Naive thymus-derived CD4-positive, alpha-beta T cell (primary cell): ENCODE measurements around the gene ZG16B. TPM values are rescaled to one million over a fixed set of nuclear protein-coding genes. Genes with fewer than 3 reads are reported as not detected.

Source experiments
- ATAC-seq: fragments of 150-1000 bp; cut with Tn5 transposase; 2 replicates; pipeline ENCODE4 v1.10.0; 2021; ENCODE audit warnings: mild to moderate bottlenecking, moderate library complexity
- CTCF ChIA-PET: fragments of 350-600 bp; sonication (Branson Sonifier 250); formaldehyde crosslinking; loops from one replicate; lab custom pipeline; 2021; ENCODE audit warnings: antibody characterized with exemption; lab: Charles Lee
- POLR2A ChIA-PET: fragments of 350-600 bp; sonication (Branson Sonifier 250); formaldehyde crosslinking; loops from one replicate; lab custom pipeline; 2021; ENCODE audit warnings: antibody characterized with exemption, inconsistent platforms; lab: Charles Lee
- DNase-seq, 9 donors: peaks; one replicate each; pipeline versions ENCODE4 v3.0.0 to v3.0.0-alpha.2; 2020 to 2022; ENCODE audit warnings: mixed read lengths in 1 of 9
- H3K27ac ChIP-seq: one replicate; pipeline ENCODE4 v1.7.0; 2013; ENCODE audit warnings: mild to moderate bottlenecking, low read depth, low read length, moderate library complexity
- H3K27me3 ChIP-seq, 2 donors: one replicate each; pipeline ENCODE4 v1.7.0; 2013; ENCODE audit warnings: low read length in 2 of 2, mild to moderate bottlenecking in 2 of 2, moderate library complexity in 2 of 2; ENCODE audit not compliant: control insufficient read depth in 2 of 2, insufficient read depth in 2 of 2
- H3K36me3 ChIP-seq, 3 experiments: 1 replicate in 2 of 3; 2 replicates in 1 of 3; pipeline ENCODE4 v1.7.0; 2013; ENCODE audit warnings: low read length in 3 of 3, mild to moderate bottlenecking in 3 of 3, moderate library complexity in 1 of 3; ENCODE audit not compliant: insufficient read depth in 3 of 3, control insufficient read depth in 2 of 3
- H3K4me1 ChIP-seq, 2 donors: one replicate each; pipeline ENCODE4 v1.7.0; 2013; ENCODE audit warnings: low read length in 2 of 2, mild to moderate bottlenecking in 2 of 2, moderate library complexity in 1 of 2; ENCODE audit not compliant: control insufficient read depth in 2 of 2, insufficient read depth in 2 of 2
- H3K4me3 ChIP-seq: 2 replicates; pipeline ENCODE4 v1.7.0; 2013; ENCODE audit warnings: mild to moderate bottlenecking, low read length
- H3K9me3 ChIP-seq, 3 experiments: 1 replicate in 2 of 3; 2 replicates in 1 of 3; pipeline ENCODE4 v1.7.0; 2013; ENCODE audit warnings: low read length in 3 of 3; ENCODE audit not compliant: control insufficient read depth in 2 of 3
- H3K27ac Mint-ChIP-seq, 9 donors: one replicate each; pipeline ENCODE4 v1.8.0; 2020 to 2022; ENCODE audit warnings: mixed read lengths in 9 of 9, mild to moderate bottlenecking in 8 of 9, moderate library complexity in 5 of 9, inconsistent platforms in 2 of 9
- H3K27me3 Mint-ChIP-seq, 5 donors: one replicate each; pipeline ENCODE4 v1.8.0; 2021 to 2022; ENCODE audit warnings: mixed read lengths in 5 of 5, mild to moderate bottlenecking in 1 of 5
- H3K36me3 Mint-ChIP-seq, 5 donors: one replicate each; pipeline ENCODE4 v1.8.0; 2020 to 2022; ENCODE audit warnings: mixed read lengths in 5 of 5, mild to moderate bottlenecking in 3 of 5, inconsistent platforms in 1 of 5
- H3K4me1 Mint-ChIP-seq, 7 donors: one replicate each; pipeline ENCODE4 v1.8.0; 2020 to 2022; ENCODE audit warnings: mixed read lengths in 7 of 7, mild to moderate bottlenecking in 3 of 7, inconsistent platforms in 1 of 7
- H3K4me3 Mint-ChIP-seq, 10 donors: one replicate each; pipeline ENCODE4 v1.8.0; 2020 to 2022; ENCODE audit warnings: mild to moderate bottlenecking in 10 of 10, mixed read lengths in 10 of 10, moderate library complexity in 6 of 10, inconsistent platforms in 2 of 10
- H3K9me3 Mint-ChIP-seq, 11 donors: one replicate each; pipeline ENCODE4 v1.8.0; 2020 to 2022; ENCODE audit warnings: mixed read lengths in 11 of 11, mild to moderate bottlenecking in 4 of 11, inconsistent platforms in 1 of 11, moderate library complexity in 1 of 11
- intact Hi-C, 2 donors: fragments of 100-400 bp; cut with micrococcal nuclease; formaldehyde crosslinking; loops; one replicate each; pipeline ENCODE4 v1.15.1; 2023
- polyA plus RNA-seq, 2 donors: library from polyadenylated mRNA; unstranded; fragments of 300-500 nt; fragmentation: Illumina TruSeq; gene quantifications; one replicate each; pipeline ENCODE4 v1.2.3, GENCODE V29; 2021
- total RNA-seq, 6 experiments: library from RNA in 5 of 6; stranded (reverse) in 5 of 6; gene quantifications; 1 replicate in 5 of 6; 2 replicates in 1 of 6; pipeline ENCODE4 v1.2.3 and lab custom pipeline; 2021 to 2026

Gene ZG16B
- total and polyA plus RNA-seq, 7 experiments from 2014 or later = 2.3 to 17.2 TPM; not detected in 5

GRCh38 chr16:2828521-2828840 lies 1.6 kb upstream of the ZG16B start:
- intact Hi-C loops = no loop called here
- ChIA-PET POLR2A (no interaction called here), CTCF (no interaction called here)
- Histone ChIP-seq H3K4me1 (no peaks in the 10 kb centered on the region), H3K4me3 (no peak overlapping the region), H3K36me3 (no peaks in the 10 kb centered on the region), H3K9me3 (no peaks in the 10 kb centered on the region), H3K27ac (no peak overlapping the region), H3K27me3 (no peaks in the 10 kb centered on the region)
- no peak for DNase-seq
- Mint-ChIP-seq H3K36me3 (peaks cover 0 to 1% (median 0%) of the 10 kb centered on the region in 5 donors), H3K4me1 (peaks cover 0 to 6% (median 0%) of the 10 kb centered on the region in 7 donors), H3K9me3 (no peaks in the 10 kb centered on the region), H3K27ac (no peak overlapping the region), H3K27me3 (peaks cover 0 to 8% (median 0%) of the 10 kb centered on the region in 5 donors), H3K4me3 (no peak overlapping the region)
- no peak for ATAC-seq

- Mint-ChIP-seq H3K4me1 (peaks cover 0 to 6% (median 0%) of the 10 kb centered on the region in 7 donors), H3K9me3 (no peaks in the 10 kb centered on the region), H3K27me3 (peaks cover 0 to 8% (median 0%) of the 10 kb centered on the region in 5 donors), H3K36me3 (peaks cover 0 to 1% (median 0%) of the 10 kb centered on the region in 5 donors), H3K27ac (no peak overlapping the region), H3K4me3 (no peak overlapping the region)
- ChIA-PET CTCF (no interaction called here), POLR2A (no interaction called here)
- intact Hi-C loops = no loop called here
- no peak for ATAC-seq
- Histone ChIP-seq H3K4me1 (no peaks in the 10 kb centered on the region), H3K36me3 (no peaks in the 10 kb centered on the region), H3K4me3 (no peak overlapping the region), H3K9me3 (no peaks in the 10 kb centered on the region), H3K27ac (no peak overlapping the region), H3K27me3 (no peaks in the 10 kb centered on the region)
- DNase-seq = no peak
These were observed 1.1 kb upstream of the ZG16B start for GRCh38 chr16:2828876-2829430.

GRCh38 chr16:2830355-2830695 lies 222 bp downstream of the ZG16B start:
- H3K27me3 Mint-ChIP-seq = peaks cover 0 to 8% (median 3%) of the 10 kb centered on the region in 5 donors
- ATAC-seq (no peak), DNase-seq (no peak)
- no peaks in the 10 kb centered on the region for H3K9me3 ChIP-seq
- no peaks in the 10 kb centered on the region for H3K27me3 ChIP-seq
- intact Hi-C loops = no loop called here
- H3K9me3 Mint-ChIP-seq = peaks cover 0 to 2% (median 0%) of the 10 kb centered on the region in 11 donors
- H3K36me3 ChIP-seq = no peaks in the 10 kb centered on the region
- no peak overlapping the region for H3K27ac ChIP-seq
- POLR2A ChIA-PET = no interaction called here
- no peaks in the 10 kb centered on the region for H3K4me1 ChIP-seq
- peak overlapping the region in 1 of 10 donors; percentile 55 for H3K4me3 Mint-ChIP-seq
- peaks cover 0 to 6% (median 0%) of the 10 kb centered on the region in 7 donors for H3K4me1 Mint-ChIP-seq
- CTCF ChIA-PET = no interaction called here
- peak overlapping the region in 1 of 9 donors; percentile 82 for H3K27ac Mint-ChIP-seq
- no peak overlapping the region for H3K4me3 ChIP-seq
- peaks cover 0 to 1% (median 0%) of the 10 kb centered on the region in 5 donors for H3K36me3 Mint-ChIP-seq

- no peak overlapping the region for H3K4me3 Mint-ChIP-seq
- peaks cover 0 to 6% (median 0%) of the 10 kb centered on the region in 7 donors for H3K4me1 Mint-ChIP-seq
- ATAC-seq (no peak), DNase-seq (no peak)
- H3K36me3 ChIP-seq = no peaks in the 10 kb centered on the region
- no peak overlapping the region for H3K4me3 ChIP-seq
- H3K27me3 Mint-ChIP-seq = peaks cover 0 to 8% (median 3%) of the 10 kb centered on the region in 5 donors
- ChIA-PET CTCF (no interaction called here), POLR2A (no interaction called here)
- peak overlapping the region in 1 of 9 donors; percentile 9 for H3K27ac Mint-ChIP-seq
- peaks cover 0 to 1% (median 0%) of the 10 kb centered on the region in 5 donors for H3K36me3 Mint-ChIP-seq
- H3K9me3 Mint-ChIP-seq = peaks cover 0 to 2% (median 0%) of the 10 kb centered on the region in 11 donors
- intact Hi-C loops = no loop called here
- H3K4me1 ChIP-seq = no peaks in the 10 kb centered on the region
- H3K27ac ChIP-seq = no peak overlapping the region
- H3K9me3 ChIP-seq = no peaks in the 10 kb centered on the region
- no peaks in the 10 kb centered on the region for H3K27me3 ChIP-seq
These were observed 1.1 kb downstream of the ZG16B start for GRCh38 chr16:2831203-2831602.

- Mint-ChIP-seq H3K4me1 (peaks cover 5 to 16% (median 6%) of the 10 kb centered on the region in 7 donors), H3K27me3 (peaks cover 0 to 14% (median 3%) of the 10 kb centered on the region in 5 donors), H3K27ac (no peak overlapping the region), H3K9me3 (peaks cover 0 to 2% (median 0%) of the 10 kb centered on the region in 11 donors), H3K36me3 (peaks cover 0 to 1% (median 0%) of the 10 kb centered on the region in 5 donors), H3K4me3 (no peak overlapping the region)
- DNase-seq = no peak
- no peak overlapping the region for H3K4me3 ChIP-seq
- no peak for ATAC-seq
- H3K36me3 ChIP-seq = no peaks in the 10 kb centered on the region
- CTCF ChIA-PET = no interaction called here
- no peaks in the 10 kb centered on the region for H3K27me3 ChIP-seq
- no peak overlapping the region for H3K27ac ChIP-seq
- H3K9me3 ChIP-seq = no peaks in the 10 kb centered on the region
- POLR2A ChIA-PET = no interaction called here
- intact Hi-C loops = no loop called here
- H3K4me1 ChIP-seq = no peaks in the 10 kb centered on the region
These were observed 3.7 kb downstream of the ZG16B start for GRCh38 chr16:2833776-2834175.

GRCh38 chr16:2834968-2835367 lies 4.9 kb downstream of the ZG16B start:
- H3K27ac ChIP-seq = no peak overlapping the region
- CTCF ChIA-PET = no interaction called here
- Mint-ChIP-seq H3K36me3 (peaks cover 0 to 1% (median 0%) of the 10 kb centered on the region in 5 donors), H3K27me3 (peaks cover 0 to 14% (median 3%) of the 10 kb centered on the region in 5 donors), H3K27ac (no peak overlapping the region), H3K9me3 (peaks cover 0 to 2% (median 0%) of the 10 kb centered on the region in 11 donors), H3K4me1 (peaks cover 6 to 20% (median 16%) of the 10 kb centered on the region in 7 donors), H3K4me3 (no peak overlapping the region)
- H3K36me3 ChIP-seq = no peaks in the 10 kb centered on the region
- no peaks in the 10 kb centered on the region for H3K9me3 ChIP-seq
- ATAC-seq (no peak), DNase-seq (no peak)
- no peak overlapping the region for H3K4me3 ChIP-seq
- intact Hi-C loops = no loop called here
- H3K27me3 ChIP-seq = no peaks in the 10 kb centered on the region
- peaks cover 4 to 8% of the 10 kb centered on the region in 2 donors for H3K4me1 ChIP-seq
- POLR2A ChIA-PET = no interaction called here
